Measurements from ENCODE around the gene CIDEA.

DNA sequence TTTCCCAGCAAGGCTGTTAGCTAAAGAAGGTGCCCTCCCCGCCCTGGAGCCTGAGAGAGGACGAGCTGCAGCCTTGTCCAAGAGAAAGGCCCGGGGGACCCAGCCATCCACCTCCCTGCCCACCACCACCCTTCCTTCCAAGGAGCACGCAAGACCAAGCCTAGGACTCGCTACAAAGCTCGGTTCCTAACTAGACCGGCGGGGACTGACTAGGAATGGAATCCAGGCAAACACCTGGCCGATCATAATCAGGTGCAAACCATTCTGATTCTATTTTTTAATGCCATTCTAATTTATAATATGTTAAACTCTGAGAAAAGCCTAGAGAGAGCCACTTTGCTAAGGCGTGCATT is 34.2 kb downstream of the CIDEA start:
- TF ChIP-seq, protein P1, sequence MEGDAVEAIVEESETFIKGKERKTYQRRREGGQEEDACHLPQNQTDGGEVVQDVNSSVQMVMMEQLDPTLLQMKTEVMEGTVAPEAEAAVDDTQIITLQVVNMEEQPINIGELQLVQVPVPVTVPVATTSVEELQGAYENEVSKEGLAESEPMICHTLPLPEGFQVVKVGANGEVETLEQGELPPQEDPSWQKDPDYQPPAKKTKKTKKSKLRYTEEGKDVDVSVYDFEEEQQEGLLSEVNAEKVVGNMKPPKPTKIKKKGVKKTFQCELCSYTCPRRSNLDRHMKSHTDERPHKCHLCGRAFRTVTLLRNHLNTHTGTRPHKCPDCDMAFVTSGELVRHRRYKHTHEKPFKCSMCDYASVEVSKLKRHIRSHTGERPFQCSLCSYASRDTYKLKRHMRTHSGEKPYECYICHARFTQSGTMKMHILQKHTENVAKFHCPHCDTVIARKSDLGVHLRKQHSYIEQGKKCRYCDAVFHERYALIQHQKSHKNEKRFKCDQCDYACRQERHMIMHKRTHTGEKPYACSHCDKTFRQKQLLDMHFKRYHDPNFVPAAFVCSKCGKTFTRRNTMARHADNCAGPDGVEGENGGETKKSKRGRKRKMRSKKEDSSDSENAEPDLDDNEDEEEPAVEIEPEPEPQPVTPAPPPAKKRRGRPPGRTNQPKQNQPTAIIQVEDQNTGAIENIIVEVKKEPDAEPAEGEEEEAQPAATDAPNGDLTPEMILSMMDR (conservative IDR thresholded peaks at IDR 0.05 in 1 of 2, IDR thresholded peaks at IDR 0.05 in 1 of 2; ENCODE audit: low read depth in 1 of 2, low read length in 2 of 2) = no peak
- TF ChIP-seq EZH2 (IDR thresholded peaks at IDR 0.05; ENCODE audit: low read length, missing control alignments) = no peak
